ENCODE results near the gene ZFAND2B. TPM values are rescaled to one million over a fixed set of nuclear protein-coding genes. Genes with fewer than 3 reads are reported as not detected.
A peak's percentile ranks its signal among the peaks of the same experiment; 100 is the strongest.

Gene ZFAND2B
- polyA plus RNA-seq, 1 experiment: 62.9 TPM

- no peak for TF ChIP-seq CTCF (IDR thresholded peaks at IDR 0.05; ENCODE audit: insufficient read depth, low read depth, low read length)
- no peaks in the 10 kb centered on the region for H3K27me3 ChIP-seq (ENCODE audit: control insufficient read depth, insufficient read depth, low read length)
- CTCF ChIA-PET: interaction anchor here (0.9 to 8.5 kb wide), 9 partner anchors 31 to 355 kb away, joined by 3 to 90 read pairs (median 5); partner anchors contain the start of genes ANKZF1, ATG9A and ZFAND2B
- POLR2A ChIA-PET: no interaction called here
- no peak for DNase-seq (ENCODE audit: low read depth)
- peaks cover 29% of the 10 kb centered on the region for H3K36me3 ChIP-seq (ENCODE audit: control insufficient read depth, insufficient read depth, low read length)
- H3K4me3 ChIP-seq (ENCODE audit: low read depth, low read length): peak overlapping the region; percentile 95
Observed at GRCh38 chr2:219175486-219175885, 31.1 kb upstream of the ZFAND2B start.

GRCh38 chr2:219175928-219176817 lies 30.4 kb upstream of the ZFAND2B start:
- Histone ChIP-seq H3K27me3 (ENCODE audit: control insufficient read depth, insufficient read depth, low read length) (no peaks in the 10 kb centered on the region), H3K36me3 (ENCODE audit: control insufficient read depth, insufficient read depth, low read length) (peaks cover 35% of the 10 kb centered on the region), H3K4me3 (ENCODE audit: low read depth, low read length) (peak overlapping the region; percentile 95)
- ChIA-PET CTCF (interaction anchor here (0.7 to 8.5 kb wide), 11 partner anchors 16 to 354 kb away, joined by 3 to 90 read pairs (median 4); partner anchors contain the start of genes ANKZF1, ATG9A and ZFAND2B), POLR2A (interaction anchor here (0.5 to 0.6 kb wide), 2 partner anchors 12 to 30 kb away, joined by 3 to 4 read pairs; partner anchors contain the start of gene ZFAND2B)
- no peak; the same call in 1 of the 2 replicates for TF ChIP-seq CTCF (IDR thresholded peaks at IDR 0.05; ENCODE audit: insufficient read depth, low read depth, low read length)
- no peak for DNase-seq (ENCODE audit: low read depth)

- H3K36me3 ChIP-seq (ENCODE audit: control insufficient read depth, insufficient read depth, low read length): peaks cover 41% of the 10 kb centered on the region
- CTCF ChIA-PET: interaction anchor here (0.6 to 8.5 kb wide), 9 partner anchors 15 to 176 kb away, joined by 3 to 90 read pairs (median 3); partner anchors contain the start of gene ZFAND2B
- POLR2A ChIA-PET: interaction anchor here (0.5 to 0.7 kb wide), 3 partner anchors 13 to 98 kb away, joined by 3 to 5 read pairs (median 4); partner anchors contain the start of gene ZFAND2B
- TF ChIP-seq CTCF (IDR thresholded peaks at IDR 0.05; ENCODE audit: insufficient read depth, low read depth, low read length): no peak
- H3K4me3 ChIP-seq (ENCODE audit: low read depth, low read length): peak within 1 kb of the TSS; percentile 95
- peak; percentile 30 for DNase-seq (ENCODE audit: low read depth)
- no peaks in the 10 kb centered on the region for H3K27me3 ChIP-seq (ENCODE audit: control insufficient read depth, insufficient read depth, low read length)
Observed at GRCh38 chr2:219176818-219177551, 29.6 kb upstream of the ZFAND2B start, which contains the start of gene CNPPD1. Gene CNPPD1 (minus strand): TSS chr2:219176925. CDS start chr2:219176828, 97 bp downstream.

GRCh38 chr2:219177552-219178376 lies 28.8 kb upstream of the ZFAND2B start, which contains the start of gene RETREG2:
Gene RETREG2 (plus strand): TSS chr2:219178275. CDS start chr2:219178353, 78 bp downstream.
- ChIA-PET CTCF (interaction anchor here (0.6 to 8.5 kb wide), 3 partner anchors 15 to 168 kb away, joined by 3 to 90 read pairs (median 3); no protein-coding TSS in a partner anchor), POLR2A (interaction anchor here (0.7 kb wide), 1 partner anchor 97 kb away, joined by 5 read pairs; no protein-coding TSS in a partner anchor)
- peak; percentile 72 for DNase-seq (ENCODE audit: low read depth)
- peaks cover 44% of the 10 kb centered on the region for H3K36me3 ChIP-seq (ENCODE audit: control insufficient read depth, insufficient read depth, low read length)
- H3K4me3 ChIP-seq (ENCODE audit: low read depth, low read length): peak within 1 kb of the TSS; percentile 95
- no peaks in the 10 kb centered on the region for H3K27me3 ChIP-seq (ENCODE audit: control insufficient read depth, insufficient read depth, low read length)
- 0 out of 2 replicates have a peak, but pooled peaks have one; percentile 26 for TF ChIP-seq CTCF (IDR thresholded peaks at IDR 0.05; ENCODE audit: insufficient read depth, low read depth, low read length)

Data from BJ (cell line).